BE2C (cell line): Measurements from ENCODE around the gene TEC.

Source experiments
- DNase-seq: peaks from one replicate; pipeline ENCODE4 v3.0.0-alpha.2; 2020
- H3K27me3 ChIP-seq: fragments of 250-450 bp; sonication (Bioruptor Pico); 2 replicates; pipeline ENCODE4 v1.5.1; 2020; ENCODE audit warnings: mild to moderate bottlenecking
- H3K36me3 ChIP-seq: fragments of 250-450 bp; sonication (Bioruptor Pico); 2 replicates; pipeline ENCODE4 v1.5.1; 2020; ENCODE audit warnings: mild to moderate bottlenecking
- H3K4me1 ChIP-seq: fragments of 250-450 bp; sonication (Bioruptor Pico); 2 replicates; pipeline ENCODE4 v1.5.1; 2020
- H3K4me3 ChIP-seq: 2 replicates; pipeline ENCODE4 v1.5.1; 2011; ENCODE audit warnings: low read depth, low read length
- H3K9me3 ChIP-seq: fragments of 250-450 bp; sonication (Bioruptor Pico); 2 replicates; pipeline ENCODE4 v1.5.1; 2020
- TF ChIP-seq, protein P1 (sequence below): IDR thresholded peaks from 2 replicates; pipeline ENCODE4 v1.5.1; 2012; ENCODE audit warnings: mild to moderate bottlenecking, low read depth, low read length

Gene TEC

DNA sequence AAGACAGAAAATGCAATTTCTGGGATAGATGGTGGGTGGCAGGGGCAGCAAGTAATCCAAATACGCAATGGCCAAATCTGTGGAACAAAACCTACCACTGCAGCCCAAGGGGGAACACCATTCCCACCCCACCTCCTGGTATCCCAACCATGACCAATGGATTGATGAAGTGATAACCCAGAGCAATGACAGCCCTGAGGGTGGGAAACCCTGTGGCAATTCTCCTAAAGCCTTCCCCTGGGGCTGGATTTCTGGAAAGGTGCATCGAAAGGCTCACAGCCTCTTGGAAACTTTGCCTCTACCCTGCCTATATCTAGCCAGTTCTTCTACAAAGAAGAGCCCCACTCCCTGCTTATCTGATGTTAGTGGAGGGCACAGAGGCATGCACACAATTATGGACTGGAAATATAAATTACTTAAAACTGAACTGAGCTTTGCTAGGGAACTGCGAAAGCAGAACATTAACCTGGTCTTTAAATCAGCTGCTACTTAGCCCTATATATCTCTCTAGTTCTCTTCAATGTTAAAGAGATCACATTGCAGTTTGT is 75.6 kb downstream of the TEC start:
- H3K36me3 ChIP-seq = no peaks in the 10 kb centered on the region
- H3K9me3 ChIP-seq = no peaks in the 10 kb centered on the region
- TF ChIP-seq, protein P1, sequence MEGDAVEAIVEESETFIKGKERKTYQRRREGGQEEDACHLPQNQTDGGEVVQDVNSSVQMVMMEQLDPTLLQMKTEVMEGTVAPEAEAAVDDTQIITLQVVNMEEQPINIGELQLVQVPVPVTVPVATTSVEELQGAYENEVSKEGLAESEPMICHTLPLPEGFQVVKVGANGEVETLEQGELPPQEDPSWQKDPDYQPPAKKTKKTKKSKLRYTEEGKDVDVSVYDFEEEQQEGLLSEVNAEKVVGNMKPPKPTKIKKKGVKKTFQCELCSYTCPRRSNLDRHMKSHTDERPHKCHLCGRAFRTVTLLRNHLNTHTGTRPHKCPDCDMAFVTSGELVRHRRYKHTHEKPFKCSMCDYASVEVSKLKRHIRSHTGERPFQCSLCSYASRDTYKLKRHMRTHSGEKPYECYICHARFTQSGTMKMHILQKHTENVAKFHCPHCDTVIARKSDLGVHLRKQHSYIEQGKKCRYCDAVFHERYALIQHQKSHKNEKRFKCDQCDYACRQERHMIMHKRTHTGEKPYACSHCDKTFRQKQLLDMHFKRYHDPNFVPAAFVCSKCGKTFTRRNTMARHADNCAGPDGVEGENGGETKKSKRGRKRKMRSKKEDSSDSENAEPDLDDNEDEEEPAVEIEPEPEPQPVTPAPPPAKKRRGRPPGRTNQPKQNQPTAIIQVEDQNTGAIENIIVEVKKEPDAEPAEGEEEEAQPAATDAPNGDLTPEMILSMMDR = no peak
- no peaks in the 10 kb centered on the region for H3K27me3 ChIP-seq
- H3K4me1 ChIP-seq = 0 out of 2 replicates have a peak, but pooled peaks cover 3% of the 10 kb centered on the region
- no peak overlapping the region for H3K4me3 ChIP-seq
- no peak for DNase-seq

DNA sequence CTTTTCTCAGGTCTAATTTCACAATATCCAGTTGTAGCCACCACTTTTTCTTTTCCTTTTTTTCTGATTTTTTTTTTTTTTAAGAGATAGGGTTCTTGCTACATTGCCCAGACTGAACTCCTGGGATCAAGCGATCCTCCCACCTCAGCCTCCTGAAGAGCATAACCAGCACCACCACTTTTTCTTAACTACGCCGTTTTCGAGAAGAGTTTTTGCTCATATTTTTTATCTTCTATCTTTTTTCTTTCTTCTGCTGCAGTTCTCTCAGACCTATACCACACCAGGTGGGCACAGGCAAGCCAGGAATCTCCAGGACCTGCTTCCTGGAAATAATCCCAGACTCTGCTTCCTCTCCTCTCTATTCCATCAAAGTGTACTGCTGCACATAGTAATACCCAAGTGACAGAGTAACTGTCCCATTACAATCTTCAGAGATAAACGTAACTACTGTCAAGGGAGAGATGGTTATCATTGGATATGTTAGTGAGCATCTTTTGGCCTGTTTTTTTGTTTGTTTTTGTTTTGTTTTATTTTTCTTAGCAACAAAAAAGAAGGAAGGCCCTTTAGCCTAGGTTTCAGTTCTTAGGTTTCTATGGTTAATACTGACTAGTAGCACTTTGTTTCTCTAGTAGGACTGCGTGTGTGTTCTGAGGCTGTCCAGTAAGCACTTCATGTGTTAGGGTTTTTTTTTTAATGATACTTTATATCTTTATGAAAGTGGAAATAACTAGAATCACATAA is 76.4 kb downstream of the TEC start:
- TF ChIP-seq, protein P1 = no peak
- Histone ChIP-seq H3K27me3 (no peaks in the 10 kb centered on the region), H3K4me3 (no peak overlapping the region), H3K36me3 (no peaks in the 10 kb centered on the region), H3K4me1 (0 out of 2 replicates have a peak, but pooled peaks cover 3% of the 10 kb centered on the region), H3K9me3 (no peaks in the 10 kb centered on the region)
- DNase-seq = no peak

DNA sequence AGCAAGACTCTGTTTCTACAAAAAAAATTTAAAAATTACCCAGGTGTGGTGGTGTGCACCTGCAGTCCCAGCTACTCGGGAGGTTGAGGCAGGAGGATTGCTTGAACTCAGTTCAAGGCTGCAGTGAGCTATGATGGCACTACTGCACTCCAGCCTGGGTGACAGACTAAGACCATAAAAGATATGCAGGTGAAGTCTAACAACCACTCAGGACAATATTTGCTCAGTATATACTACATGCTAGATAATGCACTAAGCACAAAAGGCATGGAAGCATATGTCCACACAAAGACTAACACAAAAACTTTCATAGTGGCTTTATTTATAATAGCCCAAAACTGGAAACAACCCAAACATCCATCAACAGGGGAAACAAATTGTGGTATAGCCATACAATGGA is 77.9 kb downstream of the TEC start:
- TF ChIP-seq, protein P1 = no peak
- no peaks in the 10 kb centered on the region for H3K9me3 ChIP-seq
- H3K36me3 ChIP-seq = no peaks in the 10 kb centered on the region
- H3K4me3 ChIP-seq = no peak overlapping the region
- H3K27me3 ChIP-seq = no peaks in the 10 kb centered on the region
- 0 out of 2 replicates have a peak, but pooled peaks cover 3% of the 10 kb centered on the region for H3K4me1 ChIP-seq
- no peak for DNase-seq

DNA sequence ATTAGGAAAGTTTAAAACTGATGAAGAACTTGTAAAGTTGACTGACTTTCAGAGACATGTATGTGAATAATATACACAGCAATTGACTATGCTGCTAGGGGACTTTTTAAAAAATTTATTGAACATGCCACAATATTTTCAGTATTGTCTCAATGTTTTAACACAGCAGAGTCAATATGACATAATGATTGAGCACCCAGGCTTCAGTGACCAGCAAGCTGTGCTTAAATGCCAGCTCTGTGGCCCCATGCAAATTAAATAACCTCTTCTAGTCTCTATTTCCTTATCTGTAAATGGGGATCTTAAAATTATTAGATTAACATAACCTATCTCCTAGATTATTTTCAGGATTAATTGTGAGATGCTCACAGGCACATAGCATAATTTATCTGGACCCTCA is 78.8 kb downstream of the TEC start:
- Histone ChIP-seq H3K36me3 (no peaks in the 10 kb centered on the region), H3K27me3 (no peaks in the 10 kb centered on the region), H3K4me3 (no peak overlapping the region), H3K4me1 (0 out of 2 replicates have a peak, but pooled peaks cover 3% of the 10 kb centered on the region), H3K9me3 (no peaks in the 10 kb centered on the region)
- TF ChIP-seq, protein P1 = no peak
- DNase-seq = no peak

DNA sequence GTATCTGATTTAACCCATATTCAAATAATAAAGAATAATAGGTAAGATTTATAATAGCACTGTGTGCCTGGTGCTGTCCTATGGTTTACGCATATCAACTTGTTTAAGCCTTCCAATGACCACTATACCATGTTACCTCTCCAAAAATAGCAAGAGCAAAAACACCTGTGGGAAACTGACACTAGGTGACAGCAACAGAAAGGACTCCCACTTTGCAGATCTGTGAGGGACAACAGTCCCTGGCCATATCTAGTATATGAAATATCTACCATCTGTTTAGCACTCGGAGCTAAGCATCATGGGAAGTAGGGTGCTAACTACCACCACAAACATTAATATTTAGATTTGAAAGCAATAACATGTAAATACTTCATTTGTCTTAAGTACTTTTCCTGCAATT is 79.9 kb downstream of the TEC start:
- no peak for DNase-seq
- Histone ChIP-seq H3K9me3 (no peaks in the 10 kb centered on the region), H3K27me3 (peaks cover 5% of the 10 kb centered on the region; the same call in 1 of the 2 replicates), H3K36me3 (no peaks in the 10 kb centered on the region), H3K4me1 (no peaks in the 10 kb centered on the region), H3K4me3 (no peak overlapping the region)
- TF ChIP-seq, protein P1 = no peak

DNA sequence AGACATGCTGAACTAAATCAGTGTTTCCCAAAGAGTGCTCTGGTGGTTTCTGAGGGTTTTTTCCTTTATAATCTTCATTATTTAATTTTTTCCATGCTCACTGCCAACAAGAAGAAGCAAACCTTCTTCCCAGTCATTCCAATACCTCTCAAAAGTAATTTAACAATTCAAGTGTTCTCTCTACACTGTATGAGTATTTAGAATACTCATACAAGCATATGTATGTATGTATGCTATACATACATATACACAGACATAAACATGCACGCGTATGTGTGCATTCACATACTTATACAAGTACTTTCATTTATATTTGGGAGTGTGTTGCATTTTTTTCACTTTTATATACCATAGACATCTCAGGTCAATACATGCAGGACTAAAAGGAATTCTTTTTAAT is 81.2 kb downstream of the TEC start:
- Histone ChIP-seq H3K4me1 (no peaks in the 10 kb centered on the region), H3K36me3 (no peaks in the 10 kb centered on the region)
- TF ChIP-seq, protein P1 = no peak

More for the DNA sequence above, 81.2 kb downstream of the TEC start:
- no peak for DNase-seq
- Histone ChIP-seq H3K27me3 (peaks cover 11% of the 10 kb centered on the region), H3K4me3 (no peak overlapping the region), H3K9me3 (no peaks in the 10 kb centered on the region)
